IMR-90 (cell line): ENCODE measurements around the gene KCNH2. TPM values are rescaled to one million over a fixed set of nuclear protein-coding genes. Genes with fewer than 3 reads are reported as not detected.

Experiments used
- BHLHE40 ChIP-seq: fragments of 150-350 bp; IDR thresholded peaks from 2 replicates; pipeline ENCODE4 v1.6.1; 2016; ENCODE audit warnings: mild to moderate bottlenecking, low read depth, low read length
- NFE2L2 ChIP-seq: fragments of 150-350 bp; IDR thresholded peaks from 2 replicates; pipeline ENCODE4 v1.6.1; 2016; ENCODE audit warnings: low read depth, mild to moderate bottlenecking, low read length
- polyA plus RNA-seq, 3 experiments: library from polyadenylated mRNA; depleted of rRNA; stranded (reverse); fragments of >200 nt; gene quantifications; 2 replicates each; pipeline ENCODE4 v1.2.3, GENCODE V29; 2012; ENCODE audit warnings: low replicate concordance in 1 of 3
- total RNA-seq: library from RNA; depleted of rRNA; stranded (reverse); fragments of >200 nt; gene quantifications from 2 replicates; pipeline ENCODE4 v1.2.3, GENCODE V29; 2012
- TF ChIP-seq, protein P1 (sequence below): conservative IDR thresholded peaks from 2 replicates; pipeline ENCODE4 v1.5.1; 2012; ENCODE audit warnings: mild to moderate bottlenecking, low read depth, low read length, improper control_type of control experiment

KCNH2 gene
- total and polyA plus RNA-seq, 2 of the 4 experiments (the other 2 are of a cell fraction) = 0.90 to 2.1 TPM

DNA sequence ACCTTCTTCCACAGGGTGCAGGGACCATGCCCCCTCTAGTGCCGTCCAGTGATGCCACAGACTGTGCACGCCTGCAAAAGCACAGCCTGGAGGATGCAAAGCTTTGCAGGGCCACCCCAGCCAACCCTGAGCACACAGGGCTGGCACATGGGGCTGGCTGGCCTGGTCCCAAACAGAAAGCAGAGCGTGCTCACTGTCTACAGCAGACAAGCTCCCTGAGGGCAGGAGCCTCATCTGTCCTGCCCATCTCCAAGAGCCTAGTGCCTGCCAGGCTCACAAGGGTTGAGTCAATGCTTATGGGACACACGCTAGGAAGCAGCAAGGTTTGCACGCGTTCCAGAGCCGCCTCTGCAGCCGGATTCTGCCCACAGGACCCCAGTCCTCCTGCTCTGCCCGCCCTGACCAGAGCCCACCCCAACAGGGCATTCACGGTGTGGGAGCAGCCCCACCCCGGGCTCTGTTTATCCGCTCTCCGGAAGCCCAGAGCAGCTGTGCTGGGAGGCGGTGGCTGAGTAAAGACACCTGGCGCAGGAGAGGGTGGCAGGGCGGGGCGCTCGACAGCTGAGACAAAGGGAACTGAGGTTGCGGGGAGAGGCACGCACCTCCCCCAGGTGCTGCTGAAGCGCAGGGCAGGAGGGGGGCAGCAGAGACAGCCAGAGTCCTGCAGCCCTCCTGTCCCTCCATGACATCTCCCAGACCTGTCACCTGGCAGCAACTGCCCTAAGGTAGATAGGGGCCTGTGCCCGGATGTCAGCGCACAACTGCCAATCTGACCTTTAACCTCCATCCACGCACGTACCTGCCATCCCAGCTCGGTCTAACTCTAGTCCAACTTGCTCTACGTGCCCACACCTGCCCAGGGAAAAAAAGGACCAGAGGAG is 4.3 kb downstream of the KCNH2 start (continued):
- TF ChIP-seq, protein P1, sequence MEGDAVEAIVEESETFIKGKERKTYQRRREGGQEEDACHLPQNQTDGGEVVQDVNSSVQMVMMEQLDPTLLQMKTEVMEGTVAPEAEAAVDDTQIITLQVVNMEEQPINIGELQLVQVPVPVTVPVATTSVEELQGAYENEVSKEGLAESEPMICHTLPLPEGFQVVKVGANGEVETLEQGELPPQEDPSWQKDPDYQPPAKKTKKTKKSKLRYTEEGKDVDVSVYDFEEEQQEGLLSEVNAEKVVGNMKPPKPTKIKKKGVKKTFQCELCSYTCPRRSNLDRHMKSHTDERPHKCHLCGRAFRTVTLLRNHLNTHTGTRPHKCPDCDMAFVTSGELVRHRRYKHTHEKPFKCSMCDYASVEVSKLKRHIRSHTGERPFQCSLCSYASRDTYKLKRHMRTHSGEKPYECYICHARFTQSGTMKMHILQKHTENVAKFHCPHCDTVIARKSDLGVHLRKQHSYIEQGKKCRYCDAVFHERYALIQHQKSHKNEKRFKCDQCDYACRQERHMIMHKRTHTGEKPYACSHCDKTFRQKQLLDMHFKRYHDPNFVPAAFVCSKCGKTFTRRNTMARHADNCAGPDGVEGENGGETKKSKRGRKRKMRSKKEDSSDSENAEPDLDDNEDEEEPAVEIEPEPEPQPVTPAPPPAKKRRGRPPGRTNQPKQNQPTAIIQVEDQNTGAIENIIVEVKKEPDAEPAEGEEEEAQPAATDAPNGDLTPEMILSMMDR = no peak
- TF ChIP-seq NFE2L2 (no peak), BHLHE40 (no peak)
